CD1c-positive myeloid dendritic cell (primary cell): ENCODE measurements around the gene UCHL5.
"Not testable (repeated sequence)": the region's sequence is repeated elsewhere in the genome, so short reads cannot be mapped to it uniquely, and the experiment has no call there.

Experiments
- DNase-seq: peaks from one replicate; pipeline ENCODE4 v3.0.0-alpha.2; 2016; ENCODE audit errors: extremely low spot score

Gene UCHL5

GRCh38 chr1:193065954-193066353 lies 6.8 kb upstream of the UCHL5 start:
- DNase-seq, result no peak

GRCh38 chr1:193062698-193063463 lies 3.7 kb upstream of the UCHL5 start:
- no peak for DNase-seq

- DNase-seq, result peak; percentile 22
Observed at GRCh38 chr1:193060938-193061337, 1.8 kb upstream of the UCHL5 start.

GRCh38 chr1:193060406-193060805 lies 1.2 kb upstream of the UCHL5 start:
- no peak for DNase-seq

- no peak for DNase-seq
Observed at GRCh38 chr1:193060115-193060403, 899 bp upstream of the UCHL5 start.

- peak; percentile 92 for DNase-seq
Observed at GRCh38 chr1:193058529-193059281, 455 bp downstream of the UCHL5 start.

- DNase-seq, result no peak
Observed at GRCh38 chr1:193054169-193054675, 4.9 kb downstream of the UCHL5 start.

GRCh38 chr1:193048913-193049312 lies 10.2 kb downstream of the UCHL5 start:
- DNase-seq, result not testable (repeated sequence)

- DNase-seq, result no peak
Observed at GRCh38 chr1:193042766-193043691, 16.1 kb downstream of the UCHL5 start.

- no peak for DNase-seq
Observed at GRCh38 chr1:193040011-193040410, 19.1 kb downstream of the UCHL5 start.

- DNase-seq, result no peak
Observed at GRCh38 chr1:193036337-193037047, 22.7 kb downstream of the UCHL5 start.

- DNase-seq, result no peak
Observed at GRCh38 chr1:193033610-193034009, 25.6 kb downstream of the UCHL5 start.

- not testable (repeated sequence) for DNase-seq
Observed at GRCh38 chr1:193032643-193033427, 26.3 kb downstream of the UCHL5 start.

- peak; percentile 9 for DNase-seq
Observed at GRCh38 chr1:193031431-193031830, 27.7 kb downstream of the UCHL5 start.

GRCh38 chr1:193030280-193030679 lies 28.9 kb downstream of the UCHL5 start:
- DNase-seq, result no peak

- DNase-seq, result no peak
Observed at GRCh38 chr1:193025218-193025617, 33.9 kb downstream of the UCHL5 start.

GRCh38 chr1:193019442-193020026 lies 39.6 kb downstream of the UCHL5 start:
- peak; percentile 80 for DNase-seq

GRCh38 chr1:193016788-193017187 lies 42.4 kb downstream of the UCHL5 start:
- DNase-seq, result no peak

- no peak for DNase-seq
Observed at GRCh38 chr1:193014400-193014799, 44.8 kb downstream of the UCHL5 start.

- no peak for DNase-seq
Observed at GRCh38 chr1:193013707-193014106, 45.5 kb downstream of the UCHL5 start.
